Activated CD8-positive, alpha-beta memory T cell treated with anti-CD3 and anti-CD28 coated beads, Interleukin-2, amount 10 ng/mL, durations not matched to agents 7 days and 5 days (primary cell): Measurements from ENCODE around the gene BCAM. TPM values are rescaled to one million over a fixed set of nuclear protein-coding genes. Genes with fewer than 3 reads are reported as not detected.
"Not testable (repeated sequence)": the region's sequence is repeated elsewhere in the genome, so short reads cannot be mapped to it uniquely, and the experiment has no call there.

Experiments
- ATAC-seq: fragments of 150-1000 bp; cut with Tn5 transposase; one replicate; pipeline ENCODE4 v1.10.0; 2021; ENCODE audit warnings: moderate library complexity
- CTCF ChIA-PET: fragments of 350-600 bp; sonication (Branson Sonifier 250); formaldehyde crosslinking; loops from one replicate; lab custom pipeline; 2021; ENCODE audit warnings: antibody characterized with exemption; lab: Charles Lee
- DNase-seq: peaks from one replicate; pipeline ENCODE4 v3.0.0-alpha.2; 2020
- H3K27ac Mint-ChIP-seq: one replicate; pipeline ENCODE4 v1.8.0; 2021; ENCODE audit warnings: mild to moderate bottlenecking, mixed read lengths
- H3K27me3 Mint-ChIP-seq: one replicate; pipeline ENCODE4 v1.8.0; 2021; ENCODE audit warnings: mixed read lengths
- H3K36me3 Mint-ChIP-seq: one replicate; pipeline ENCODE4 v1.8.0; 2021; ENCODE audit warnings: mild to moderate bottlenecking, mixed read lengths
- H3K4me1 Mint-ChIP-seq: one replicate; pipeline ENCODE4 v1.8.0; 2021; ENCODE audit warnings: mixed read lengths
- H3K4me3 Mint-ChIP-seq: one replicate; pipeline ENCODE4 v1.8.0; 2021; ENCODE audit warnings: mild to moderate bottlenecking, moderate library complexity, mixed read lengths
- H3K9me3 Mint-ChIP-seq: one replicate; pipeline ENCODE4 v1.8.0; 2022; ENCODE audit warnings: low read depth, mixed read lengths
- total RNA-seq, 2 experiments: library from RNA; stranded (reverse); gene quantifications; one replicate each; pipeline ENCODE4 v1.2.3, GENCODE V29; 2021

BCAM gene
- total RNA-seq, 2 experiments from 2014 or later = not detected

- DNase-seq (no peak), ATAC-seq (no peak)
- Mint-ChIP-seq H3K27ac (no peak overlapping the region), H3K4me3 (no peak overlapping the region), H3K9me3 (no peaks in the 10 kb centered on the region), H3K4me1 (no peaks in the 10 kb centered on the region), H3K36me3 (no peaks in the 10 kb centered on the region), H3K27me3 (peaks cover 6% of the 10 kb centered on the region)
- CTCF ChIA-PET = no interaction called here
These were observed 5.1 kb downstream of the BCAM start for GRCh38 chr19:44813841-44814470.

DNA sequence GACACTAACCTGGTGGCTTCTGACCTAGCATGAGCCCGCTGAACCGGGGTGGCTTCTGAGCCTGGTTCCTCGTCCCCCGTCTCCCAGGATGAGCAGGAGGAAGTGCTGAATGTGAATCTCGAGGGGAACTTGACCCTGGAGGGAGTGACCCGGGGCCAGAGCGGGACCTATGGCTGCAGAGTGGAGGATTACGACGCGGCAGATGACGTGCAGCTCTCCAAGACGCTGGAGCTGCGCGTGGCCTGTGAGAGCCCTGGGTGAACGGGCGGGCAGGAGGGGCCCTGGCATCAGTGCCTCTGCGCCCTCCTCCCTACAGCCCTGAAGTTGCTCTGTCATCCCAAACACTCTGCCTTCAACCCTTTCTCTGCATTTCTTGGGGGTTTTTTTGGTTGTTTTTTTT lies 5.6 kb downstream of the BCAM start:
- Mint-ChIP-seq H3K36me3 (no peaks in the 10 kb centered on the region), H3K27me3 (peaks cover under 1% of the 10 kb centered on the region), H3K4me1 (no peaks in the 10 kb centered on the region), H3K9me3 (no peaks in the 10 kb centered on the region), H3K27ac (no peak overlapping the region), H3K4me3 (no peak overlapping the region)
- ATAC-seq = no peak
- DNase-seq = no peak
- CTCF ChIA-PET = no interaction called here

- Mint-ChIP-seq H3K4me3 (no peak overlapping the region), H3K9me3 (no peaks in the 10 kb centered on the region), H3K36me3 (no peaks in the 10 kb centered on the region), H3K27ac (no peak overlapping the region), H3K27me3 (no peaks in the 10 kb centered on the region), H3K4me1 (no peaks in the 10 kb centered on the region)
- CTCF ChIA-PET = interaction anchor here (0.6 kb wide), 1 partner anchor 104 kb away, joined by 3 read pairs; no protein-coding TSS in a partner anchor
- no peak for DNase-seq
- no peak for ATAC-seq
These were observed 7.4 kb downstream of the BCAM start for GRCh38 chr19:44816301-44816700.

DNA sequence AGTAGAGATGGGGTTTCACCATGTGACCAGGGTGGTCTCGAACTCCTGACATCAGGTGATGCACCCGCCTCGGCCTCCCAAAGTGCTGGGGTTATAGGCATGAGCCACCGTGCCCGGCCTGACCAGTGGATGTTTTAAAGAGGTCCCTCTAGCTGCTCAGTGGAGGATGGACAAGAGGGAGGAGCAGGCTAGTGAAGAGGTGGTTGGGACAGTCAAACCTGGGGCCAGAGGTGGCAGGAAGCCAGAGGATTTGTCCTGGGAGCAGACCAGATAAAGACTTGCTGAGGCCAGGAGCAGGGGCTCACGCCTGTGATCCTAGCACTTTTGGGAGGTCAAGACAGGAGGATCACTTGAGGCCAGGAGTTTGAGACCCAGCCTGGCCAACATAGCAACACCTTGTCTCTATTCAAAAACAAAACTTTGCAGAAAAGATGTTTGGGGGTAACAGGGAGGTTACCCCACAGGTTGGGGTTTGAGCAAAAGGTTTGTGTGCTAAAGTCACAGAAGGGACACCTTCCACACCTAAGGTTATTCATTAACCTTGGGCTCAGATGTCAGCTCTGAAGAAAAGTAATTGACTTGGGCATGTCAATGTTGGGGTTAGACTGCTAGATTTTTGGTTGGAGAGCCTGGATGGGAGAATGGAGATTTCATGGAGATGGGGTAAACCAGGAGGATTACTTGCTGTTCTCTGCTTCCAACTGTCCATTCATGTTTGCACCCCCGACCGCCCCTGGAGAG lies 9.0 kb downstream of the BCAM start:
- no peaks in the 10 kb centered on the region for H3K27me3 Mint-ChIP-seq
- H3K27ac Mint-ChIP-seq = no peak overlapping the region
- ATAC-seq = no peak
- no peak overlapping the region for H3K4me3 Mint-ChIP-seq
- CTCF ChIA-PET = no interaction called here
- H3K9me3 Mint-ChIP-seq = no peaks in the 10 kb centered on the region
- no peaks in the 10 kb centered on the region for H3K36me3 Mint-ChIP-seq
- no peaks in the 10 kb centered on the region for H3K4me1 Mint-ChIP-seq
- DNase-seq = no peak

DNA sequence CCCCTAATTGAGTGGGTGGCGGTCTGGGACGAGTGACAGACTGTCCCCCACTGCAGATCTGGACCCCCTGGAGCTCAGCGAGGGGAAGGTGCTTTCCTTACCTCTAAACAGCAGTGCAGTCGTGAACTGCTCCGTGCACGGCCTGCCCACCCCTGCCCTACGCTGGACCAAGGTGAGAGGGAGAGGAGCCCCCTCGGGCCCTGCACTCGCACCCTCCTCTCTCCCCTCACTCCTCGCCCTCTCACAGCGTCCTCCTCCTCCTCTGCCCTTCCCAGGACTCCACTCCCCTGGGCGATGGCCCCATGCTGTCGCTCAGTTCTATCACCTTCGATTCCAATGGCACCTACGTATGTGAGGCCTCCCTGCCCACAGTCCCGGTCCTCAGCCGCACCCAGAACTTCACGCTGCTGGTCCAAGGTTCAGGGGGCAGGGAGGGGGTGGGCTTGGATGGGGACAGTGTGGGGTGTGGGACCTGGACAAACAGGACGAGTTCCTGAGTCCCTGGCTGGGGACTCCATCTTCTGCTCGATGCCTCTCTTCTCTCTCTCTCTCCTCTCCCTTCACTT lies 9.6 kb downstream of the BCAM start:
- Mint-ChIP-seq H3K4me3 (no peak overlapping the region), H3K27ac (no peak overlapping the region), H3K9me3 (no peaks in the 10 kb centered on the region), H3K27me3 (no peaks in the 10 kb centered on the region), H3K36me3 (no peaks in the 10 kb centered on the region), H3K4me1 (no peaks in the 10 kb centered on the region)
- CTCF ChIA-PET = no interaction called here
- ATAC-seq (no peak), DNase-seq (no peak)

GRCh38 chr19:44819246-44819832 lies 10.4 kb downstream of the BCAM start:
- Mint-ChIP-seq H3K27ac (no peak overlapping the region), H3K27me3 (peaks cover 3% of the 10 kb centered on the region), H3K4me3 (no peak overlapping the region), H3K9me3 (no peaks in the 10 kb centered on the region), H3K36me3 (no peaks in the 10 kb centered on the region), H3K4me1 (no peaks in the 10 kb centered on the region)
- no peak for ATAC-seq
- DNase-seq = no peak
- CTCF ChIA-PET = interaction anchor here (0.6 kb wide), 1 partner anchor 63 kb away, joined by 3 read pairs; no protein-coding TSS in a partner anchor

- ATAC-seq (no peak), DNase-seq (no peak)
- no peaks in the 10 kb centered on the region for H3K4me1 Mint-ChIP-seq
- no peaks in the 10 kb centered on the region for H3K9me3 Mint-ChIP-seq
- peaks cover 3% of the 10 kb centered on the region for H3K27me3 Mint-ChIP-seq
- no peak overlapping the region for H3K27ac Mint-ChIP-seq
- CTCF ChIA-PET = no interaction called here
- no peaks in the 10 kb centered on the region for H3K36me3 Mint-ChIP-seq
- no peak overlapping the region for H3K4me3 Mint-ChIP-seq
These were observed 12.0 kb downstream of the BCAM start for GRCh38 chr19:44820648-44821609.

- Mint-ChIP-seq H3K27me3 (peaks cover 5% of the 10 kb centered on the region), H3K36me3 (no peaks in the 10 kb centered on the region), H3K4me1 (no peaks in the 10 kb centered on the region), H3K9me3 (no peaks in the 10 kb centered on the region), H3K4me3 (no peak overlapping the region), H3K27ac (no peak overlapping the region)
- CTCF ChIA-PET = no interaction called here
- ATAC-seq (no peak), DNase-seq (no peak)
These were observed 13.3 kb downstream of the BCAM start for GRCh38 chr19:44822177-44822576.

GRCh38 chr19:44822670-44823372 lies 13.9 kb downstream of the BCAM start:
- Mint-ChIP-seq H3K4me3 (no peak overlapping the region), H3K27ac (no peak overlapping the region), H3K4me1 (no peaks in the 10 kb centered on the region), H3K36me3 (no peaks in the 10 kb centered on the region), H3K27me3 (peaks cover 5% of the 10 kb centered on the region), H3K9me3 (no peaks in the 10 kb centered on the region)
- DNase-seq (no peak), ATAC-seq (no peak)
- CTCF ChIA-PET = interaction anchor here (1.3 kb wide), 1 partner anchor 52 kb away, joined by 3 read pairs; no protein-coding TSS in a partner anchor

GRCh38 chr19:44823373-44823698 lies 14.4 kb downstream of the BCAM start:
- Mint-ChIP-seq H3K36me3 (no peaks in the 10 kb centered on the region), H3K9me3 (no peaks in the 10 kb centered on the region), H3K27ac (no peak overlapping the region), H3K4me3 (no peak overlapping the region), H3K4me1 (no peaks in the 10 kb centered on the region), H3K27me3 (peaks cover 5% of the 10 kb centered on the region)
- DNase-seq = no peak
- CTCF ChIA-PET = interaction anchor here (1.3 kb wide), 1 partner anchor 53 kb away, joined by 3 read pairs; no protein-coding TSS in a partner anchor
- ATAC-seq = no peak

DNA sequence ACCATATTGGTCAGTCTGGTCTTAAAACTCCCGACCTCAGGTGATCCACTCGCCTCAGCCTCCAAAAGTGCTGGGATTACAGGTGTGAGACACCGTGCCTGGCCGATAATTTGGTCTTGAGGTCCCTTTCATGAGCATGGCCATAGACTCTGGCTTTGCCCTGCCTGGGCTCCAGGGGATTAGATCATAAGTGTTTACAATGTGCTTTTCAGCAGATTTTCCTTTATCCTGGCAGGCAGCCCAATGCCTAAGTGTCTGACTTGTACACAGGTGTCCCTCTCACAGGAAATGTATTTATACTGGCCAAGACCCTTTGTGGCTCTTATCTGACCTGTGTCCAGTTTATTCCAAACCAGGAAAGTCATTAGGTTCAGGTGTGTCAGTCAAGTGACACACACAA lies 15.9 kb downstream of the BCAM start:
- CTCF ChIA-PET = no interaction called here
- Mint-ChIP-seq H3K4me1 (no peaks in the 10 kb centered on the region), H3K27me3 (peaks cover 5% of the 10 kb centered on the region), H3K4me3 (no peak overlapping the region), H3K27ac (no peak overlapping the region), H3K36me3 (no peaks in the 10 kb centered on the region), H3K9me3 (no peaks in the 10 kb centered on the region)
- DNase-seq (no peak), ATAC-seq (no peak)

- H3K4me1 Mint-ChIP-seq, H3K9me3 Mint-ChIP-seq, H3K36me3 Mint-ChIP-seq, H3K4me3 Mint-ChIP-seq, ATAC-seq, CTCF ChIA-PET, DNase-seq, H3K27ac Mint-ChIP-seq, H3K27me3 Mint-ChIP-seq: not testable (repeated sequence)
These were observed 24.0 kb downstream of the BCAM start for GRCh38 chr19:44832875-44833274.
